HUES64 (cell line): ENCODE data around the gene KCNT1.

ENCODE experiments used
- H3K27ac ChIP-seq: 2 replicates; pipeline ENCODE4 v1.7.0; 2013; ENCODE audit warnings: low read depth, low read length, inconsistent platforms
- H3K27me3 ChIP-seq: 2 replicates; pipeline ENCODE4 v1.6.1; 2013; ENCODE audit warnings: mild to moderate bottlenecking, low read length; ENCODE audit not compliant: insufficient read depth
- H3K36me3 ChIP-seq: 2 replicates; pipeline ENCODE4 v1.6.1; 2013; ENCODE audit warnings: mild to moderate bottlenecking, low read length; ENCODE audit not compliant: insufficient read depth
- H3K4me1 ChIP-seq: 2 replicates; pipeline ENCODE4 v1.6.1; 2013; ENCODE audit warnings: mild to moderate bottlenecking, low read length, moderate library complexity; ENCODE audit not compliant: insufficient read depth
- H3K4me3 ChIP-seq: 2 replicates; pipeline ENCODE4 v1.5.1; 2013; ENCODE audit warnings: mild to moderate bottlenecking, low read length, moderate library complexity
- H3K9ac ChIP-seq: 2 replicates; pipeline ENCODE4 v1.6.1; 2013; ENCODE audit warnings: mild to moderate bottlenecking, low read depth, low read length
- H3K9me3 ChIP-seq: 2 replicates; pipeline ENCODE4 v1.6.1; 2013; ENCODE audit warnings: low read depth, low read length; ENCODE audit not compliant: insufficient read depth
- WGBS: fragments of 150-250, 120-280 bp; methylation state at CpG from one replicate; pipeline ENCODE4 v1.1.7; 2013; ENCODE audit warnings: missing lambda C conversion rate; 5-methylcytosine and 5-hydroxymethylcytosine counted together

The KCNT1 gene

DNA sequence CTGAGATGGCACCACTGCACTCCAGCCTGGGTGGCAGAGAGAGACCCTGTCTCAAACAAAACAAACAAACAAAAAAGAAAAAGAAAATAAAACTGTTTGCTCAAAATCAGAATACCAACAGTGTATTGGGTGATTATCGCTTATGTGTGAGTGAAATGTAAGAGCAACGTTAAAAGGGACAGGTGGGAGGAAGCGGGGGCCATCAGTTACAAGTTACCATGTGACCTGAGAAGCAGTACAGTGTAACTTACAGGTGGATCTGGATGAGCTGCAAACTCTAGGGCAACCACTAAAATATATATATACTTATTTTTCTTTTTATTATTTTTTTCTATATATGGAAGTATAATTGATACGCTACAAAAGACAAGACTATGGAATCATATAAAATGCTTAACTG, 93.4 kb downstream of the KCNT1 start:
- Histone ChIP-seq H3K4me3 (no peak overlapping the region), H3K9ac (no peak overlapping the region), H3K4me1 (no peaks in the 10 kb centered on the region), H3K9me3 (no peaks in the 10 kb centered on the region), H3K27me3 (no peaks in the 10 kb centered on the region), H3K27ac (no peak overlapping the region), H3K36me3 (no peaks in the 10 kb centered on the region)
- WGBS = 90% methylated on average over 3 of the region's 4 CpGs

DNA sequence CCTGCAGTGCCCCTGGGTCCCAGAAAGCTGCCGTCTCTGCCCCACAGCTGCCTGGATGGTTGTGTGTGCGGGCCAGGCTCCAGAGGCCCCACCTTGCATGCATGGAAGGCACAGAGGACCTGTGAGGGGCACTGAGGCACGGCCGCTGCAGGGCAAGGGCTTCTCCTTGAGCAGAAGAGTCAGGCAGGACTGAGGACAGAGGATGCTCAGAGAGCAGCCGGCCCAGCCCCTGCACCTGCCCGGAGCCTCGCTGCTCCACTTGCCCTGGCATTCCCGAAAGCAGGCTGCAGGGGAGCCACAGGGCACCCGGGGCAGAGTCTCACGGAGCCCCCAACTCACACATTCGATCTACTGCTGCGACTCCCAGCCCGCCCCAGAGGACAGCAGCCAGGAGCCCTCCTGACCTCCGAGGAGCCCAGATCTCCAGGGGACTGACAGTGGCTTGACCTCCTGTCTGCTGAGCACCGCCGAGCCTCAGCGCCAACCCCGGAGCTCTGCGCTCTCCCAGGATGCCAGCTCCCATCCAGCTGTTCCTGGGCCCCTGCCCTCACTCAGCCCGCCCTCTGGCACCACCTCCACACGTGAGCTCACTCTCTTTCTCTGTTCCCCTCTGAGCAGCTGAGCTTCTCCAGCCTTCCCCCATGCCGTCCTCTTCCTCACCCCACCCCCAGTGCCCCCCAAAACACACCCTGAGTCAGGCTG, 95.0 kb downstream of the KCNT1 start:
- Histone ChIP-seq H3K36me3 (no peaks in the 10 kb centered on the region), H3K9ac (no peak overlapping the region), H3K4me1 (no peaks in the 10 kb centered on the region), H3K4me3 (no peak overlapping the region), H3K27ac (no peak overlapping the region), H3K27me3 (no peaks in the 10 kb centered on the region), H3K9me3 (no peaks in the 10 kb centered on the region)
- WGBS = 87% methylated on average over 22 of the region's 22 CpGs

GRCh38 chr9:135797507-135798262, 95.7 kb downstream of the KCNT1 start:
- H3K36me3 ChIP-seq = no peaks in the 10 kb centered on the region
- H3K27ac ChIP-seq = no peak overlapping the region
- no peak overlapping the region for H3K4me3 ChIP-seq
- H3K9me3 ChIP-seq = no peaks in the 10 kb centered on the region
- H3K9ac ChIP-seq = no peak overlapping the region
- H3K4me1 ChIP-seq = no peaks in the 10 kb centered on the region
- 59% methylated on average over 24 of the region's 24 CpGs for WGBS
- no peaks in the 10 kb centered on the region for H3K27me3 ChIP-seq

DNA sequence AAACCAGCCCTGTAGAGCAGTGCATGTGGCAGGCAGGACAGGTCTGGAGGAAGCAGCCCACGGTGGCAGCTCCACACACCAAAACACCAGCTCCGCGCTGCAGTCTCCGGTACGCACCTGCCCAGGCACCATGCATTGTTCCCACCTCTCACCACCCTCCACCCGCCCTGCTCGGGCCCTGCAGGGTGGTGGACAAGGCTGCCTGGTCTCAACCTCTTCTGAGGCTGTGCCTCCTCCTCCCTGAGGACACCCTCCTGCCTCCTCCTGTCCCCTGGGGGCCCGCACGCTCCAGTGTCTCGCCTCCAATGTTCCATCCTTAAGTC, 96.2 kb downstream of the KCNT1 start:
- Histone ChIP-seq H3K36me3 (no peaks in the 10 kb centered on the region), H3K4me3 (no peak overlapping the region), H3K27ac (no peak overlapping the region), H3K27me3 (no peaks in the 10 kb centered on the region), H3K9me3 (no peaks in the 10 kb centered on the region), H3K9ac (no peak overlapping the region), H3K4me1 (no peaks in the 10 kb centered on the region)
- WGBS = 93% methylated on average over 10 of the region's 10 CpGs

DNA sequence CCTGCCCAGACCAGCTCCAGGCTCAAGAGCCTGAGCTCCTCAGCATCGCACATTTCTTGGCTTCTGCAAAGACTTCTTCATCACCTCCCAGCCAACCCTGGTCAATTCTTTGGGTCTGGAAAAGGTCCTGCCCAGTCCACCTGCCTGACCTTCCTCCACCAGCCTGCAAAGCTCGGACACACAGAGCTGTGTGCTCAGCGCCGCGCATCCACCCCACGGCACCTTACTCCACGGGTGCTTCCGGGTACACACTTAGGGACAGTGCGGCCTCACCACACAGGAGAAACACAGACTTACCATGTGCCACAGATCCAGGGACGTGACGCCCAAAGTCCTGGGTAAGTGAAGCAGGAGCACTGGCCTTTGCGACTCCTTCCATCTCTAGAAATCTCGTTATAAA, 97.3 kb downstream of the KCNT1 start:
- Histone ChIP-seq H3K36me3 (no peaks in the 10 kb centered on the region), H3K9me3 (no peaks in the 10 kb centered on the region), H3K27ac (no peak overlapping the region), H3K9ac (no peak overlapping the region), H3K4me3 (no peak overlapping the region), H3K27me3 (no peaks in the 10 kb centered on the region), H3K4me1 (no peaks in the 10 kb centered on the region)
- 97% methylated on average over 13 of the region's 13 CpGs for WGBS

DNA sequence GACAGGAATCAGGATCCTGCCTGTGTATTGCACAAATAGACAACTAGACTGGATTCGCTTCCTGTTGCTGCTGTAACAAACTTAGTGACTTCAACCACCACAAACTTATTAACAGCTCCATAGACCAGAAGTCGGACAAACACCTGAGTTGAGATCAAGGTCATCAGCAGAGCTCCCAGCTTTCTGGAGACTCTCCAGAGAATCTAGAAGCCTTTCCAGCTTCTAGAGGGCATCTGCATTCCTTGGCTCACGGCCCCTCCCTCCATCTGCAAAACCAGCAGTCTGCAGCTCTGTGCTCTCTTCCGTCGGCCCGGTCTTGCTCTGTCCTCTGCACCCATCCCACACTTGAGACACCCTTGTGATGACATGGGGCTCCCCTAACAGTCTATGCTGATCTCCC, 99.1 kb downstream of the KCNT1 start:
- H3K9me3 ChIP-seq = no peaks in the 10 kb centered on the region
- H3K9ac ChIP-seq = no peak overlapping the region
- no peaks in the 10 kb centered on the region for H3K36me3 ChIP-seq
- H3K4me3 ChIP-seq = no peak overlapping the region
- no peaks in the 10 kb centered on the region for H3K27me3 ChIP-seq
- H3K4me1 ChIP-seq = no peaks in the 10 kb centered on the region
- WGBS = 89% methylated on average over 6 of the region's 6 CpGs
- no peak overlapping the region for H3K27ac ChIP-seq

- no peaks in the 10 kb centered on the region for H3K9me3 ChIP-seq
- no peak overlapping the region for H3K27ac ChIP-seq
- H3K4me3 ChIP-seq = no peak overlapping the region
- 79% methylated on average over 18 of the region's 18 CpGs for WGBS
- H3K4me1 ChIP-seq = no peaks in the 10 kb centered on the region
- H3K9ac ChIP-seq = 0 out of 2 replicates have a peak overlapping the region, but pooled peaks have one; percentile 11
- no peaks in the 10 kb centered on the region for H3K36me3 ChIP-seq
- no peaks in the 10 kb centered on the region for H3K27me3 ChIP-seq
These were observed 101.0 kb downstream of the KCNT1 start for GRCh38 chr9:135802876-135803419.

GRCh38 chr9:135803441-135803840, 101.5 kb downstream of the KCNT1 start:
- Histone ChIP-seq H3K4me3 (no peak overlapping the region), H3K27ac (no peak overlapping the region), H3K9ac (no peak overlapping the region), H3K27me3 (no peaks in the 10 kb centered on the region), H3K36me3 (no peaks in the 10 kb centered on the region), H3K9me3 (no peaks in the 10 kb centered on the region), H3K4me1 (no peaks in the 10 kb centered on the region)
- WGBS = 98% methylated on average over 10 of the region's 10 CpGs

DNA sequence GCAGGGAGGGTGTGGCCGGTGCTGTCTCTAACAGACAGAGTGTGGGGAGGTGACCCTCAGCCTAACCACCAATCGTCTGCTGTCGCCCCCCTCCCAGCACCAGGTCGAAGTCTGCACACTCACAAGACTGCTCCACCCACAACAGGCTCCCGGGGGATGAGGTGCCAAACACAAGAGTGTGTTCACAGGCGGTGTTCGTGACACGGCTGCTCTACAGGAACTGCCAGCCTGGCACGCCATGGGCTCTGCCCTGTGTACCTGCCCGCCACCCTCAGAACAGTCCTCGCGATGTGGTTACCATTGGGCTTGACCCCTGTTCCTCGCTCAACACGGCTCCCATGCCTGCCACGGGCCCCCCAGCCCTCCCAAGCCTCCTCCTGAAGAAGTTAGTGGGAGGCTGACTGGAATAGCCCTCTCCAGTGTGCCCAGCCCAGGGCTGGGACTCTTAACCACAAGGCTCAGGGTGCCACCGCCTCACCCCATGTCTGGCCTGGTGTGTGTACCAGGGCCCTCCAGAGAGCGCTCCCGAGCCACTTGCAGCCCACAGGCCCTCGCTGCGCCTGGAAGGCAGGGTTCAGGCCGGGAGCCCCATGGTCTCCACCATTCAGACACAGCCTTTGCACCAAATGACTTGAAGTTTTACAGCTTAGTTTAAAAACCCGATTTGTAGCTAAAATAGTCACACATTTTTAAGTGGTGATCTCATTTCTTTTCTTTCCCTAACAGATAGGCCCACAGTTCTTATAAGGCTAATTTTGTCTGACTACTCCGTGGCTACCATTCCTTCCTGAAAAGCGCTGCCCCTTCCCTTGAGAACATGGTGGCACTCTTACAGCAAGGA, 102.8 kb downstream of the KCNT1 start:
- 89% methylated on average over 24 of the region's 24 CpGs for WGBS
- Histone ChIP-seq H3K27ac (no peak overlapping the region), H3K4me1 (no peaks in the 10 kb centered on the region), H3K9me3 (no peaks in the 10 kb centered on the region), H3K4me3 (no peak overlapping the region), H3K27me3 (no peaks in the 10 kb centered on the region), H3K9ac (no peak overlapping the region), H3K36me3 (peaks cover 6% of the 10 kb centered on the region)

DNA sequence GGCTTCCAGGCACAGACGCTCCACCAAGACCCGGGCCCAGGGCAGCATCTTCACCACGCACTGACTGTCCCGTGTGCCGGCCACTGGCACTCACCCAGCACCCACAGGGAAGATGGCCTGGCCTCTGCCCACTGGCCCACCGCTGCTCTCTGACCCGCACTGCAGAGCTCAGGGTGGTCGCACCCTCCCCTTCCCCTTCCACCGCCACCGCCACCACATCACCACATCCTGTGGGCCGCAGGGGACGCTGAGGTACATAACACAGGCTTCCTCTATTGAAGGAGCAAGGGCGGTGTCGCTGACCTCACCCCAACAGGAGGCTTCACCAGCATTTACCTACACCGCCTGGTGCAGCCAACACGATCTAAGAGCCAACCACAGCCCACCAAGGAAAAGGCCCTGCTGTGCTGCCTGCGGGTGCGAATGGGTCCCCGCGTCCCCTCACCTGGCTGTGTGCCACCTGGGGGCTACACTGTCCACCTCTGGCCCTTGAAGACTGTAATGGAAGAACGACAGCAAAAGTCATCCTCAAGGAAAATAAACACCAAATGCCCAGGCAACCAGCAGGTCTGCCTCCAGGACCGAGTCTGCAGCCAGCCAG, 103.5 kb downstream of the KCNT1 start:
- no peaks in the 10 kb centered on the region for H3K27me3 ChIP-seq
- H3K9ac ChIP-seq = no peak overlapping the region
- H3K4me1 ChIP-seq = no peaks in the 10 kb centered on the region
- H3K4me3 ChIP-seq = no peak overlapping the region
- H3K27ac ChIP-seq = no peak overlapping the region
- peaks cover 13% of the 10 kb centered on the region for H3K36me3 ChIP-seq
- H3K9me3 ChIP-seq = no peaks in the 10 kb centered on the region
- WGBS = 94% methylated on average over 22 of the region's 22 CpGs

DNA sequence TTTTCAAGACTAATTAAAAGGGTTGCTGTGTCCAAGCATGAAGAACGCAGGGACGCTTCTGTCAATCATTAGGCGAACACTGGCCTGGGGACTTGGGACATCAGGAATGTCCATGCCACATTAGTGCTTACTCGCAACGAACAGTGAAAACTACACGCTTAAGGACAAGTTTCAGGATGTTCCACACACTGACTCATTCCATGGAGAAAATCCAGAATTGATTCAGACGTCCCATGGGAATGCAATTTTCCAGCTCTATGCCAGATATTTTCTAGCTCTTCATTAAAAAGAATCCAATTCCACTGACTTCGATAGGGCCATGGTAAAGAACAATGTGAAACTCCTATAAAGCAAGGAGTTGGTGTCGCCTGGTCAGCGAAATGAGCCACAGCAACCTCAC, 107.2 kb downstream of the KCNT1 start:
- WGBS = 95% methylated on average over 10 of the region's 10 CpGs
- H3K36me3 ChIP-seq = peaks cover 47% of the 10 kb centered on the region

More for the DNA sequence above, 107.2 kb downstream of the KCNT1 start:
- no peak overlapping the region for H3K27ac ChIP-seq
- no peak overlapping the region for H3K9ac ChIP-seq
- H3K9me3 ChIP-seq = no peaks in the 10 kb centered on the region
- no peaks in the 10 kb centered on the region for H3K4me1 ChIP-seq
- no peaks in the 10 kb centered on the region for H3K27me3 ChIP-seq
- H3K4me3 ChIP-seq = no peak overlapping the region
